Stomach (tissue), 9 donors: ENCODE results near the gene MFF. TPM values are rescaled to one million over a fixed set of nuclear protein-coding genes. Genes with fewer than 3 reads are reported as not detected.
"Not testable (repeated sequence)": the region's sequence is repeated elsewhere in the genome, so short reads cannot be mapped to it uniquely, and the experiment has no call there.

Source experiments
- DNase-seq, 2 donors: peaks; one replicate each; pipeline versions ENCODE4 v3.0.0 to v3.0.0-alpha.2; 2013 to 2019
- H3K27ac ChIP-seq, 5 donors: fragments of 200-600 bp in 4 of 5; sonication (generic) in 4 of 5; one replicate each; pipeline ENCODE4 v1.5.1; 2013 to 2019; ENCODE audit warnings: mild to moderate bottlenecking in 1 of 5, moderate library complexity in 1 of 5
- H3K27me3 ChIP-seq, 3 donors: fragments of 200-600 bp; sonication (generic); one replicate each; pipeline ENCODE4 v1.5.1; 2017 to 2019; ENCODE audit warnings: mixed run types in 1 of 3
- H3K36me3 ChIP-seq, 4 donors: fragments of 200-600 bp; sonication (generic); 1 replicate in 3 of 4; 2 replicates in 1 of 4; pipeline ENCODE4 v1.5.1; 2016 to 2019
- H3K4me1 ChIP-seq, 4 donors: fragments of 200-600 bp; sonication (generic); one replicate each; pipeline ENCODE4 v1.5.1; 2016 to 2019
- H3K4me3 ChIP-seq, 4 donors: fragments of 200-600 bp; sonication (generic) in 3 of 4; one replicate each; pipeline ENCODE4 v1.5.1; 2016 to 2019; ENCODE audit warnings: mild to moderate bottlenecking in 1 of 4
- H3K9me3 ChIP-seq, 4 donors: fragments of 200-600 bp; sonication (generic); one replicate each; pipeline ENCODE4 v1.5.1; 2016 to 2019
- EP300 ChIP-seq: sonication (generic); formaldehyde crosslinking; IDR thresholded peaks from one replicate; pipeline ENCODE4 v1.6.1; 2017; ENCODE audit warnings: antibody characterized with exemption
- POLR2A ChIP-seq, 4 donors: fragments of 450-650 bp; IDR thresholded peaks; one replicate each; pipeline ENCODE4 v1.6.1; 2016; ENCODE audit warnings: antibody characterized with exemption in 4 of 4, control low read depth in 2 of 4, mild to moderate bottlenecking in 1 of 4, moderate library complexity in 1 of 4
- POLR2AphosphoS5 ChIP-seq, 3 donors: sonication (generic); formaldehyde crosslinking; IDR thresholded peaks; one replicate each; pipeline ENCODE4 v1.6.1; 2016; ENCODE audit warnings: antibody characterized with exemption in 3 of 3
- WGBS, 5 donors: extraction: QIAGEN DNeasy Blood & Tissue Kit in 3 of 5; methylation state at CpG; one replicate each; pipeline versions ENCODE4 v1.1.5 to v1.1.7; 2013 to 2018; 5-methylcytosine and 5-hydroxymethylcytosine counted together
- intact Hi-C: fragments of 100-400 bp; cut with DNase I; formaldehyde crosslinking; loops from one replicate; pipeline ENCODE4 v1.15.1; 2023; ENCODE audit warnings: low total_unique reads
- polyA plus RNA-seq, 3 donors: library from polyadenylated mRNA; stranded (reverse); fragments of 200-250 nt; gene quantifications; one replicate each; pipeline ENCODE4 v1.2.3, GENCODE V29; 2013
- total RNA-seq, 5 donors: library from RNA; depleted of rRNA; stranded (reverse); fragments of >200 nt; gene quantifications; one replicate each; pipeline versions ENCODE4 v1.1.0 to v1.2.3, GENCODE V29; 2014 to 2016
- TF ChIP-seq, protein P1 (sequence below), 7 experiments: fragments of 450-650 bp in 4 of 7; fragments of 200-600 bp in 3 of 7; sonication (generic) in 3 of 7; IDR thresholded peaks; one replicate each; pipeline ENCODE4 v1.5.1; 2016 to 2019; ENCODE audit warnings: antibody characterized with exemption in 7 of 7, control low read depth in 2 of 7, mild to moderate bottlenecking in 1 of 7
- donor health status: healthy with polysubstance abuse.
- donor health status: Bipolar disorder and iron deficiency.
- donor health status: healthy.

Gene MFF
- total and polyA plus RNA-seq, 8 donors = 16.8 to 322 (median 89.0) TPM

- Histone ChIP-seq H3K4me3 (no peak overlapping the region), H3K9me3 (no peaks in the 10 kb centered on the region), H3K4me1 (peaks cover 0 to 19% (median 2%) of the 10 kb centered on the region in 4 donors), H3K27me3 (no peaks in the 10 kb centered on the region), H3K27ac (no peak overlapping the region), H3K36me3 (peaks cover 2 to 29% (median 26%) of the 10 kb centered on the region in 4 donors)
- DNase-seq = no peak
- 86 to 93% (median 92%) methylated on average over 6 of the region's 6 CpGs for WGBS, 5 donors
- intact Hi-C loops = no loop called here
- no peak for TF ChIP-seq POLR2AphosphoS5 (IDR thresholded peaks at IDR 0.05)
- TF ChIP-seq, protein P1, sequence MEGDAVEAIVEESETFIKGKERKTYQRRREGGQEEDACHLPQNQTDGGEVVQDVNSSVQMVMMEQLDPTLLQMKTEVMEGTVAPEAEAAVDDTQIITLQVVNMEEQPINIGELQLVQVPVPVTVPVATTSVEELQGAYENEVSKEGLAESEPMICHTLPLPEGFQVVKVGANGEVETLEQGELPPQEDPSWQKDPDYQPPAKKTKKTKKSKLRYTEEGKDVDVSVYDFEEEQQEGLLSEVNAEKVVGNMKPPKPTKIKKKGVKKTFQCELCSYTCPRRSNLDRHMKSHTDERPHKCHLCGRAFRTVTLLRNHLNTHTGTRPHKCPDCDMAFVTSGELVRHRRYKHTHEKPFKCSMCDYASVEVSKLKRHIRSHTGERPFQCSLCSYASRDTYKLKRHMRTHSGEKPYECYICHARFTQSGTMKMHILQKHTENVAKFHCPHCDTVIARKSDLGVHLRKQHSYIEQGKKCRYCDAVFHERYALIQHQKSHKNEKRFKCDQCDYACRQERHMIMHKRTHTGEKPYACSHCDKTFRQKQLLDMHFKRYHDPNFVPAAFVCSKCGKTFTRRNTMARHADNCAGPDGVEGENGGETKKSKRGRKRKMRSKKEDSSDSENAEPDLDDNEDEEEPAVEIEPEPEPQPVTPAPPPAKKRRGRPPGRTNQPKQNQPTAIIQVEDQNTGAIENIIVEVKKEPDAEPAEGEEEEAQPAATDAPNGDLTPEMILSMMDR (IDR thresholded peaks at IDR 0.05) = no peak
- TF ChIP-seq POLR2A (IDR thresholded peaks at IDR 0.05) = no peak
- no peak for TF ChIP-seq EP300
Observed at GRCh38 chr2:227363756-227364155, 38.7 kb downstream of the MFF start.

DNA sequence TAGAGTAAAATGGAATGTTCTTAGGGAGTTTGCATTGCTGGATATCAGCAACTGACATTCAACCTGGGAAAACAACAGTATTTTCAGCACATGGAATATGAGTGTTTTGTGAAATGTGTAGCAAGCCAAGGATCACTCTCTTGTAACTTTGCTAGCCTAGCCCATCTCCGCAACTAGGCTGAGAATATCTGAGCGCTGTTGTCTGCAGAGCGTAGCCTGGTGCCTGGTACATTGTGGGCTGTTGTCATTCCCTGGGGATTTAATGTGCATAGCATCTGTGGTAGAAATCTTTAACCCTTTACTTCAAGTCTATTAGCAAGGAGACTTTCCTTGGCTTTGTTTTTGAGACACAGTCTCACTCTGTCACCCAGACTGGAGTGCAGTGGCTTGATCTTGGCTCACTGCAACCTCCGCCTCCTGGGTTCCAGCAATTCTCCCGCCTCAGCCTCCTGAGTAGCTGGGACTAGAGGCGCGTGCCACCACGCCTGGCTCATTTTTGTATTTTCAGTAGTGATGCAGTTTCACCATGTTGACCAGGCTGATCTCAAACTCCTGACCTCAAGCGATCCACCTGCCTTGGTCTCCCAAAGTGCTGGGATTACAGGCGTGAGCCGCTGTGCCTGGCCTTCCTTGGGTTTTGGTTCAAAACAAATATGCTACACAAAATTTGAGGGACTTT, 39.7 kb downstream of the MFF start:
- H3K4me3 ChIP-seq, DNase-seq, intact Hi-C loops, H3K27ac ChIP-seq, H3K9me3 ChIP-seq, H3K27me3 ChIP-seq: not testable (repeated sequence)
- H3K4me1 ChIP-seq = peaks cover 0 to 19% (median 2%) of the 10 kb centered on the region in 4 donors
- peaks cover 0 to 19% (median 16%) of the 10 kb centered on the region in 4 donors for H3K36me3 ChIP-seq
- WGBS, 5 donors = 80 to 93% (median 91%) methylated on average over 11 of the region's 11 CpGs

DNA sequence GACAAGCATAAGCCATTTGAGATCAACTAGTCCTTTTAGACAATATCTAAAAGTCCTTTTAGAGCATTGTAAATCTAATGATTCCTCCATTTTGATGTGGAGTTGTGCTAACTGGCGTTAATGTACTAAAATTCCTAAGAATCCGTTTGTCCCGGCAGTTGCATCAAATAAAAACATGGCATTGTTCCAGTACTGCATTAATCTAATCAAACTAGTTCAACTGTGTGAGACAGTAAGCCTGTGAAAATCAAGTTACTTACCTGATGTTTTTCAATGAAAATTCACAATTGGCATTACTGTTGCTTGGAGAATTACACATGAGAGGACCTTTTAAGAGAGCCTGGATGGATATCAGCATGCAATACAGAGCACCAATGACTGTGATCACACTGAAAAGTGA, 40.8 kb downstream of the MFF start:
- Histone ChIP-seq H3K36me3 (peaks cover 0 to 8% (median 5%) of the 10 kb centered on the region in 4 donors), H3K4me3 (no peak overlapping the region), H3K27me3 (no peaks in the 10 kb centered on the region), H3K9me3 (no peaks in the 10 kb centered on the region), H3K4me1 (peaks cover 0 to 19% (median 2%) of the 10 kb centered on the region in 4 donors), H3K27ac (no peak overlapping the region)
- TF ChIP-seq POLR2AphosphoS5 (IDR thresholded peaks at IDR 0.05) (no peak), EP300 (no peak), POLR2A (IDR thresholded peaks at IDR 0.05) (no peak)
- TF ChIP-seq, protein P1 (IDR thresholded peaks at IDR 0.05) = no peak
- no peak for DNase-seq
- intact Hi-C loops = no loop called here
- 31 to 75% (median 54%) methylated on average over 3 of the region's 3 CpGs for WGBS, 5 donors

- peak overlapping the region in 3 of 5 donors; percentile 22 to 53 (median 25) for H3K27ac ChIP-seq
- no peaks in the 10 kb centered on the region for H3K36me3 ChIP-seq
- no peaks in the 10 kb centered on the region for H3K27me3 ChIP-seq
- no peak overlapping the region for H3K4me3 ChIP-seq
- intact Hi-C loops = no loop called here
- peaks cover 0 to 19% (median 2%) of the 10 kb centered on the region in 4 donors for H3K4me1 ChIP-seq
- WGBS, 5 donors = 46 to 67% (median 63%) methylated on average over 11 of the region's 11 CpGs
- no peaks in the 10 kb centered on the region for H3K9me3 ChIP-seq
- TF ChIP-seq POLR2AphosphoS5 (IDR thresholded peaks at IDR 0.05) = no peak
- no peak for TF ChIP-seq EP300
- no peak for TF ChIP-seq POLR2A (IDR thresholded peaks at IDR 0.05)
- TF ChIP-seq, protein P1 (IDR thresholded peaks at IDR 0.05) = no peak
- DNase-seq = peak in 1 of 2 donors; percentile 23
Observed at GRCh38 chr2:227366769-227367426, 41.8 kb downstream of the MFF start.

DNA sequence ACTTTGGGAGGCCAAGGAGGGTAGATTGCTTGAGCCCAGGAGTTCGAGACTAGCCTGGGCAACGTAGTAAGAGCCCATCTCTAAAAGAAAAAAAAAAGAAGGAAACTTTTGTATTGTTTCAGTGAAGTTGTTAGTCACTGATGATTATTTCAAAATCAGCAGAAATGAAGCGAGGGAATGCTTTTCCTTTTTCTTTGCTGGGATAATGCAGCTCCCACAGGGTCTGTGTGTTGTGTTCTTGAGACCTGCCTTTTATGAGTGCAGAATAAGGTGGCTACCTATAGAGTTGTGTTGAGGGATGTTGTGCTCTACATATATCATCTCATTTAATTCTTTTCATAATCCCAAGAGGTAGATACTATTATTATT, 42.4 kb downstream of the MFF start:
- no peaks in the 10 kb centered on the region for H3K36me3 ChIP-seq
- H3K27ac ChIP-seq = peak overlapping the region in 1 of 5 donors; percentile 53
- WGBS, 5 donors = 76 to 85% (median 80%) methylated on average over 3 of the region's 3 CpGs
- TF ChIP-seq, protein P1 (IDR thresholded peaks at IDR 0.05) = no peak
- TF ChIP-seq EP300 = no peak
- no peaks in the 10 kb centered on the region for H3K9me3 ChIP-seq
- intact Hi-C loops = no loop called here
- H3K4me1 ChIP-seq = peaks cover 0 to 19% (median 2%) of the 10 kb centered on the region in 4 donors
- H3K4me3 ChIP-seq = no peak overlapping the region
- no peak for DNase-seq
- no peaks in the 10 kb centered on the region for H3K27me3 ChIP-seq
